HepG2 (cell line): ENCODE results near the gene C14orf180. TPM values are rescaled to one million over a fixed set of nuclear protein-coding genes. Genes with fewer than 3 reads are reported as not detected.

Experiments
- ATAC-seq: fragments of 200-7000 bp; cut with Tn5 transposase; 3 replicates; pipeline ENCODE4 v1.9.1; 2020; ENCODE audit warnings: mild to moderate bottlenecking, moderate library complexity
- BruUV-seq: library from RNA; stranded (reverse); fragments of 400-500 nt; replicated peaks from 2 replicates; lab custom pipeline; 2021; lab: Mats Ljungman, UMichigan
- CTCF ChIA-PET: fragments of 300-600 bp; formaldehyde crosslinking; extraction: SDS; loops from one replicate; lab custom pipeline; 2021; ENCODE audit warnings: low total read pairs, inconsistent platforms, low intra/inter-chr PET ratio; lab: Yijun Ruan, JAX
- POLR2A ChIA-PET: fragments of 350-600 bp; sonication (Branson Sonifier 250); formaldehyde crosslinking; loops from one replicate; lab custom pipeline; 2020; ENCODE audit warnings: antibody characterized with exemption, inconsistent platforms; lab: Yijun Ruan, JAX
- DNase-seq: peaks from one replicate; pipeline ENCODE4 v3.0.0-alpha.2; 2015; ENCODE audit warnings: low spot score
- FAIRE-seq: peaks from 3 replicates; lab custom pipeline; 2011; peaks lifted over from hg19 to GRCh38; lab: Jason Lieb, UNC
- H2AFZ ChIP-seq: one replicate; pipeline ENCODE4 v1.6.1; 2011; ENCODE audit warnings: low read length, inconsistent platforms
- H3K27ac ChIP-seq: fragments of 300-600 bp; 3 replicates; pipeline ENCODE4 v1.8.0; 2011; ENCODE audit warnings: mixed run types, mild to moderate bottlenecking, mixed read lengths, low read length, inconsistent platforms; ENCODE audit not compliant: insufficient read depth; ENCODE audit errors: extremely low read length
- H3K27me3 ChIP-seq, 2 experiments: fragments of 200-600 bp in 1 of 2; 2 replicates in 1 of 2; 3 replicates in 1 of 2; pipeline versions ENCODE4 v1.6.0 to v1.8.0; 2011; ENCODE audit warnings: low read length in 2 of 2, mild to moderate bottlenecking in 2 of 2, moderate library complexity in 2 of 2, inconsistent platforms in 1 of 2; ENCODE audit not compliant: insufficient read depth in 2 of 2, control insufficient read depth in 1 of 2
- H3K36me3 ChIP-seq, 2 experiments: fragments of 200-600 bp in 1 of 2; replicated peaks in 1 of 2; 2 replicates in 1 of 2; 3 replicates in 1 of 2; pipeline versions ENCODE4 v1.5.1 to v1.8.0; 2011; ENCODE audit warnings: low read length in 2 of 2, inconsistent platforms in 1 of 2; ENCODE audit not compliant: insufficient read depth in 2 of 2, control insufficient read depth in 1 of 2
- H3K4me1 ChIP-seq: 2 replicates; pipeline ENCODE4 v1.5.1; 2012; ENCODE audit warnings: low read length, inconsistent platforms; ENCODE audit not compliant: insufficient read depth
- H3K4me2 ChIP-seq: 2 replicates; pipeline ENCODE4 v1.6.0; 2011; ENCODE audit warnings: low read depth, low read length, inconsistent platforms
- H3K4me3 ChIP-seq, 3 experiments: fragments of 200-600 bp in 1 of 3; sonication (generic), shearing (Covaris generic) in 1 of 3; replicated peaks in 1 of 3; 2 replicates each; pipeline ENCODE4 v1.5.1; 2011 to 2016; ENCODE audit warnings: low read length in 3 of 3, inconsistent platforms in 2 of 3, low read depth in 2 of 3, mild to moderate bottlenecking in 2 of 3, control low read depth in 1 of 3, mixed read lengths in 1 of 3; ENCODE audit not compliant: insufficient read depth in 1 of 3
- H3K79me2 ChIP-seq: one replicate; pipeline ENCODE4 v1.6.1; 2011; ENCODE audit warnings: low read length, inconsistent platforms; ENCODE audit not compliant: insufficient read depth
- H3K9ac ChIP-seq: 2 replicates; pipeline ENCODE4 v1.6.0; 2011; ENCODE audit warnings: mild to moderate bottlenecking, low read depth, low read length, inconsistent platforms; ENCODE audit not compliant: insufficient read depth
- H3K9me3 ChIP-seq: 2 replicates; pipeline ENCODE4 v1.5.1; 2012; ENCODE audit warnings: mild to moderate bottlenecking, low read length
- H4K20me1 ChIP-seq: 2 replicates; pipeline ENCODE4 v1.6.0; 2011; ENCODE audit warnings: inconsistent platforms, mild to moderate bottlenecking, low read length, moderate library complexity; ENCODE audit not compliant: insufficient read depth
- TRIM24 ChIP-seq: sonication (generic); formaldehyde crosslinking; IDR thresholded peaks from 2 replicates; pipeline ENCODE4 v1.8.0; 2022; ENCODE audit warnings: mild to moderate bottlenecking, missing genetic modification reagents
- ZKSCAN8 ChIP-seq: IDR thresholded peaks from 2 replicates; pipeline ENCODE4 v1.6.1; 2016; ENCODE audit warnings: borderline replicate concordance, missing genetic modification reagents, missing compliant biosample characterization
- ZNF337 ChIP-seq: sonication (generic); formaldehyde crosslinking; IDR thresholded peaks from 2 replicates; pipeline ENCODE4 v1.5.1; 2020; ENCODE audit warnings: missing genetic modification reagents, low read depth, mild to moderate bottlenecking, borderline replicate concordance
- ZNF441 ChIP-seq: sonication (generic); formaldehyde crosslinking; IDR thresholded peaks from 2 replicates; pipeline ENCODE4 v1.7.0; 2021; ENCODE audit warnings: missing genetic modification reagents, borderline replicate concordance
- ZNF644 ChIP-seq: IDR thresholded peaks from 2 replicates; pipeline ENCODE4 v1.6.1; 2016; ENCODE audit warnings: low read depth
- WGBS: methylation state at CpG from one replicate; pipeline ENCODE4 v1.1.6; 2017; ENCODE audit warnings: low lambda C conversion rate; 5-methylcytosine and 5-hydroxymethylcytosine counted together
- in situ Hi-C: cut with HindIII; loops from 2 replicates; pipeline ENCODE4 v1.10.0; 2017; ENCODE audit warnings: low pct_unique_long_range_greater_than_20kb; ENCODE audit not compliant: extremely low pct_ligation_motif_present
- intact Hi-C: fragments of 100-400 bp; cut with micrococcal nuclease; formaldehyde crosslinking; loops from one replicate; pipeline ENCODE4 v1.10.0; 2022; ENCODE audit not compliant: unreplicated experiment
- polyA plus RNA-seq, 8 experiments: library from polyadenylated mRNA; depleted of rRNA in 3 of 8; stranded (reverse) in 7 of 8; unstranded in 1 of 8; fragments of >200 nt; fragmentation: Illumina TruSeq in 4 of 8; extraction: Trizol in 4 of 8; gene quantifications; 2 replicates each; pipeline versions ENCODE4 v1.2.1 to v1.2.3, GENCODE V29; 2011 to 2016; ENCODE audit warnings: low read depth in 4 of 8, missing spikeins in 1 of 8, mixed read lengths in 1 of 8; ENCODE audit not compliant: insufficient read depth in 1 of 8
- total RNA-seq, 5 experiments: library from RNA; depleted of rRNA; stranded (reverse); fragments of >200 nt; fragmentation: Illumina TruSeq; extraction: Trizol; gene quantifications; 2 replicates each; pipeline ENCODE4 v1.2.3, GENCODE V29; 2016; ENCODE audit warnings: low read depth in 1 of 5
- TF ChIP-seq, protein P1 (sequence below): fragments of 450-650 bp; IDR thresholded peaks from 2 replicates; pipeline ENCODE4 v1.6.1; 2017; ENCODE audit warnings: mild to moderate bottlenecking
- TF ChIP-seq, protein P2 (sequence below): sonication (generic); formaldehyde crosslinking; IDR thresholded peaks from 2 replicates; pipeline ENCODE4 v1.8.0; 2022; ENCODE audit warnings: mild to moderate bottlenecking, missing genetic modification reagents; ENCODE audit not compliant: insufficient replicate concordance
- TF ChIP-seq, protein P3 (sequence below): sonication (generic); formaldehyde crosslinking; IDR thresholded peaks from 2 replicates; pipeline ENCODE4 v1.5.1; 2020; ENCODE audit warnings: mild to moderate bottlenecking, missing genetic modification reagents, borderline replicate concordance
- TF ChIP-seq, protein P4 (sequence below): IDR thresholded peaks from 2 replicates; pipeline ENCODE4 v1.6.1; 2016; ENCODE audit warnings: missing biosample characterization, missing genetic modification reagents, low read depth

The C14orf180 gene
- total and polyA plus RNA-seq, 2 of the 13 experiments (the other 11 are each of a cell fraction or from before 2014, with no cell fraction given): not detected

DNA sequence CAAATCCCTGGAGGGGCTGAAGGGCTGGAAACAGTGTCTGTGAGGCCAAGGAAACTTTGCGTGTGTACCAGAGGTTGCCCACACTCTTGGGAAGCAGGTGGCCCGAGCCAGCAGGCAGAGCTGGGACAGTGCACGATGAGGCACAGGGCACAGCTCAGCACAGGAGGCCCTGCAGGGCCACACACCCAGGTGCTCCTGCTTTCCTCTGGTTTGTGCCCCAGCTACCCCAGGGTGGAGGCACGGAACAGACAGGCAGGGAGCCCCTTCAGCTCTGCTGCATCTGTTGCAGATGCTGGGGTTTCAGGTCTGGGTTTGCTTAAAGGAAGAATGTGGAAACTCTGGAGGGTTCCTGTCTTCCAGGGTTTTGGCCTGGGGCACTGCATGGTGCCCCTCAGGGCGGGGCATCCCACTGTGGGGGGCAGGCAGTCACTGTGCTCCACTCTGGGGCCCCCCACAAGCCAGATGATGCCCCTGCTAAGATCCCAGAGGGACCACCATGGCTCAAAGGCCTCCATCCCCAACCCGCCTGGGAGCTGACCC lies 16.4 kb downstream of the C14orf180 start (continued):
- TF ChIP-seq, protein P1, sequence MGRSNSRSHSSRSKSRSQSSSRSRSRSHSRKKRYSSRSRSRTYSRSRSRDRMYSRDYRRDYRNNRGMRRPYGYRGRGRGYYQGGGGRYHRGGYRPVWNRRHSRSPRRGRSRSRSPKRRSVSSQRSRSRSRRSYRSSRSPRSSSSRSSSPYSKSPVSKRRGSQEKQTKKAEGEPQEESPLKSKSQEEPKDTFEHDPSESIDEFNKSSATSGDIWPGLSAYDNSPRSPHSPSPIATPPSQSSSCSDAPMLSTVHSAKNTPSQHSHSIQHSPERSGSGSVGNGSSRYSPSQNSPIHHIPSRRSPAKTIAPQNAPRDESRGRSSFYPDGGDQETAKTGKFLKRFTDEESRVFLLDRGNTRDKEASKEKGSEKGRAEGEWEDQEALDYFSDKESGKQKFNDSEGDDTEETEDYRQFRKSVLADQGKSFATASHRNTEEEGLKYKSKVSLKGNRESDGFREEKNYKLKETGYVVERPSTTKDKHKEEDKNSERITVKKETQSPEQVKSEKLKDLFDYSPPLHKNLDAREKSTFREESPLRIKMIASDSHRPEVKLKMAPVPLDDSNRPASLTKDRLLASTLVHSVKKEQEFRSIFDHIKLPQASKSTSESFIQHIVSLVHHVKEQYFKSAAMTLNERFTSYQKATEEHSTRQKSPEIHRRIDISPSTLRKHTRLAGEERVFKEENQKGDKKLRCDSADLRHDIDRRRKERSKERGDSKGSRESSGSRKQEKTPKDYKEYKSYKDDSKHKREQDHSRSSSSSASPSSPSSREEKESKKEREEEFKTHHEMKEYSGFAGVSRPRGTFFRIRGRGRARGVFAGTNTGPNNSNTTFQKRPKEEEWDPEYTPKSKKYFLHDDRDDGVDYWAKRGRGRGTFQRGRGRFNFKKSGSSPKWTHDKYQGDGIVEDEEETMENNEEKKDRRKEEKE: no peak

DNA sequence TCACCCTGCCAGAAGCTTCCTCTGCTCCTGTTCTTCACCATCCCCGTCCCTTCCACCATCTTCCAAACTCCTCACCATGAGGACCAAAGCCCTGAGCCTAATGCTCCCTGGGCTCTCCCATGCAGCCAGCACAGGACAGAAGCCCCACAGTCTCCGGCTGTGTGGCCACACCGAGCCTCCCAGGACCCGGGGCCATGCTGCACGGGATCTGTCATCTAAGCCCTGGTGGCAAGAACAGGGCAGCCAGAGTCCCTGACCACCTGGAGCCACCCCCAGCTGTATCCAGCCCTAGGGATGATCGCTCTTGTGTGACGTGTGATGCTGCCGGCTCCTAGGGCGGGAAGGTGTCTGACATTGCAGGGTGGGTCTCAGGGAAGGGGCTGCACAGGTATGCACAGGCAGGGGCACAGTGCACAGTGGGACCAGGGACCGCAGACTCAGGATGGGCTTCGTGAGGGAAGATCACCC lies 16.9 kb downstream of the C14orf180 start:
- Histone ChIP-seq H3K9me3 (no peaks in the 10 kb centered on the region), H3K27ac (no peak overlapping the region), H3K9ac (no peak overlapping the region), H4K20me1 (peaks cover 7% of the 10 kb centered on the region; the same call in 1 of the 2 replicates), H3K27me3 (peaks cover 25 to 53% of the 10 kb centered on the region in 2 experiments; a peak in 4 of 5 replicates), H3K36me3 (no peaks in the 10 kb centered on the region), H3K4me2 (no peak overlapping the region), H3K4me1 (no peaks in the 10 kb centered on the region), H3K79me2 (no peaks in the 10 kb centered on the region), H3K4me3 (no peak overlapping the region), H2AFZ (no peak overlapping the region)
- in situ Hi-C loops: no loop called here
- FAIRE-seq (no peak), DNase-seq (no peak), ATAC-seq (no peak)
- ChIA-PET POLR2A (no interaction called here), CTCF (no interaction called here)
- 1% methylated on average over 10 of the region's 11 CpGs for WGBS
- intact Hi-C loops: no loop called here
- BruUV-seq: no TSS peak
- no peak for TF ChIP-seq ZNF441 (CRISPR knock-in tag)
- TF ChIP-seq ZKSCAN8 (CRISPR knock-in tag): no peak
- TF ChIP-seq, protein P2, sequence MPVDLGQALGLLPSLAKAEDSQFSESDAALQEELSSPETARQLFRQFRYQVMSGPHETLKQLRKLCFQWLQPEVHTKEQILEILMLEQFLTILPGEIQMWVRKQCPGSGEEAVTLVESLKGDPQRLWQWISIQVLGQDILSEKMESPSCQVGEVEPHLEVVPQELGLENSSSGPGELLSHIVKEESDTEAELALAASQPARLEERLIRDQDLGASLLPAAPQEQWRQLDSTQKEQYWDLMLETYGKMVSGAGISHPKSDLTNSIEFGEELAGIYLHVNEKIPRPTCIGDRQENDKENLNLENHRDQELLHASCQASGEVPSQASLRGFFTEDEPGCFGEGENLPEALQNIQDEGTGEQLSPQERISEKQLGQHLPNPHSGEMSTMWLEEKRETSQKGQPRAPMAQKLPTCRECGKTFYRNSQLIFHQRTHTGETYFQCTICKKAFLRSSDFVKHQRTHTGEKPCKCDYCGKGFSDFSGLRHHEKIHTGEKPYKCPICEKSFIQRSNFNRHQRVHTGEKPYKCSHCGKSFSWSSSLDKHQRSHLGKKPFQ (CRISPR knock-in tag): no peak
- no peak for TF ChIP-seq TRIM24 (CRISPR knock-in tag)
- TF ChIP-seq, protein P3, sequence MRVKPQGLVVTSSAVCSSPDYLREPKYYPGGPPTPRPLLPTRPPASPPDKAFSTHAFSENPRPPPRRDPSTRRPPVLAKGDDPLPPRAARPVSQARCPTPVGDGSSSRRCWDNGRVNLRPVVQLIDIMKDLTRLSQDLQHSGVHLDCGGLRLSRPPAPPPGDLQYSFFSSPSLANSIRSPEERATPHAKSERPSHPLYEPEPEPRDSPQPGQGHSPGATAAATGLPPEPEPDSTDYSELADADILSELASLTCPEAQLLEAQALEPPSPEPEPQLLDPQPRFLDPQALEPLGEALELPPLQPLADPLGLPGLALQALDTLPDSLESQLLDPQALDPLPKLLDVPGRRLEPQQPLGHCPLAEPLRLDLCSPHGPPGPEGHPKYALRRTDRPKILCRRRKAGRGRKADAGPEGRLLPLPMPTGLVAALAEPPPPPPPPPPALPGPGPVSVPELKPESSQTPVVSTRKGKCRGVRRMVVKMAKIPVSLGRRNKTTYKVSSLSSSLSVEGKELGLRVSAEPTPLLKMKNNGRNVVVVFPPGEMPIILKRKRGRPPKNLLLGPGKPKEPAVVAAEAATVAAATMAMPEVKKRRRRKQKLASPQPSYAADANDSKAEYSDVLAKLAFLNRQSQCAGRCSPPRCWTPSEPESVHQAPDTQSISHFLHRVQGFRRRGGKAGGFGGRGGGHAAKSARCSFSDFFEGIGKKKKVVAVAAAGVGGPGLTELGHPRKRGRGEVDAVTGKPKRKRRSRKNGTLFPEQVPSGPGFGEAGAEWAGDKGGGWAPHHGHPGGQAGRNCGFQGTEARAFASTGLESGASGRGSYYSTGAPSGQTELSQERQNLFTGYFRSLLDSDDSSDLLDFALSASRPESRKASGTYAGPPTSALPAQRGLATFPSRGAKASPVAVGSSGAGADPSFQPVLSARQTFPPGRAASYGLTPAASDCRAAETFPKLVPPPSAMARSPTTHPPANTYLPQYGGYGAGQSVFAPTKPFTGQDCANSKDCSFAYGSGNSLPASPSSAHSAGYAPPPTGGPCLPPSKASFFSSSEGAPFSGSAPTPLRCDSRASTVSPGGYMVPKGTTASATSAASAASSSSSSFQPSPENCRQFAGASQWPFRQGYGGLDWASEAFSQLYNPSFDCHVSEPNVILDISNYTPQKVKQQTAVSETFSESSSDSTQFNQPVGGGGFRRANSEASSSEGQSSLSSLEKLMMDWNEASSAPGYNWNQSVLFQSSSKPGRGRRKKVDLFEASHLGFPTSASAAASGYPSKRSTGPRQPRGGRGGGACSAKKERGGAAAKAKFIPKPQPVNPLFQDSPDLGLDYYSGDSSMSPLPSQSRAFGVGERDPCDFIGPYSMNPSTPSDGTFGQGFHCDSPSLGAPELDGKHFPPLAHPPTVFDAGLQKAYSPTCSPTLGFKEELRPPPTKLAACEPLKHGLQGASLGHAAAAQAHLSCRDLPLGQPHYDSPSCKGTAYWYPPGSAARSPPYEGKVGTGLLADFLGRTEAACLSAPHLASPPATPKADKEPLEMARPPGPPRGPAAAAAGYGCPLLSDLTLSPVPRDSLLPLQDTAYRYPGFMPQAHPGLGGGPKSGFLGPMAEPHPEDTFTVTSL (CRISPR knock-in tag): no peak
- TF ChIP-seq, protein P4, sequence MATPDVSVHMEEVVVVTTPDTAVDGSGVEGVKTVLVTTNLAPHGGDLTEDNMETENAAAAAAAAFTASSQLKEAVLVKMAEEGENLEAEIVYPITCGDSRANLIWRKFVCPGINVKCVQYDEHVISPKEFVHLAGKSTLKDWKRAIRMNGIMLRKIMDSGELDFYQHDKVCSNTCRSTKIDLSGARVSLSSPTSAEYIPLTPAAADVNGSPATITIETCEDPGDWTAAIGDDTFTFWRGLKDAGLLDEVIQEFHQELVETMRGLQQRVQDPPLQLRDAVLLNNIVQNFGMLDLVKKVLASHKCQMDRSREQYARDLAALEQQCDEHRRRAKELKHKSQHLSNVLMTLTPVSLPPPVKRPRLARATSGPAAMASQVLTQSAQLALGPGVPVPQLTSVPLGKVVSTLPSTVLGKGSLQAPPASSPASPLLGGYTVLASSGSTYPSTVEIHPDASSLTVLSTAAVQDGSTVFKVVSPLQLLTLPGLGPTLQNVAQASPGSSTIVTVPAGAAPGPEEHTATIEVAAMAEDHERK: no peak
- no peak for TF ChIP-seq ZNF337 (CRISPR knock-in tag)
- no peak for TF ChIP-seq ZNF644 (CRISPR knock-in tag)
